HL-60 (cell line): Measurements from ENCODE around the gene SRSF12.
A peak's percentile ranks its signal among the peaks of the same experiment; 100 is the strongest.

Experiments
- DNase-seq, 2 experiments: peaks; one replicate each; pipeline ENCODE4 v3.0.0-alpha.2; 2010 to 2020; ENCODE audit warnings: low read depth in 1 of 2, low spot score in 1 of 2
- H3K27ac ChIP-seq: fragments of 250-450 bp; sonication (Bioruptor Pico); replicated peaks from 2 replicates; pipeline ENCODE4 v1.5.1; 2020; ENCODE audit warnings: mild to moderate bottlenecking, moderate library complexity
- H3K27me3 ChIP-seq: fragments of 250-450 bp; sonication (Bioruptor Pico); 2 replicates; pipeline ENCODE4 v1.5.1; 2021; ENCODE audit warnings: mild to moderate bottlenecking, moderate library complexity; ENCODE audit not compliant: insufficient read depth, poor library complexity, severe bottlenecking
- H3K4me3 ChIP-seq: replicated peaks from 2 replicates; pipeline ENCODE4 v1.5.1; 2011; ENCODE audit warnings: mild to moderate bottlenecking, control low read depth, low read length; ENCODE audit not compliant: insufficient read depth
- GABPA ChIP-seq: IDR thresholded peaks from 2 replicates; pipeline ENCODE4 v1.6.1; 2012; ENCODE audit warnings: low read depth
- POLR2AphosphoS5 ChIP-seq: IDR thresholded peaks from 2 replicates; pipeline ENCODE4 v1.6.1; 2012; ENCODE audit warnings: low read depth
- SPI1 ChIP-seq: IDR thresholded peaks from 2 replicates; pipeline ENCODE4 v1.6.1; 2012; ENCODE audit warnings: low read depth, mild to moderate bottlenecking, borderline replicate concordance
- TF ChIP-seq, protein P1 (sequence below): IDR thresholded peaks from 2 replicates; pipeline ENCODE4 v1.6.1; 2012; ENCODE audit warnings: low read depth; ENCODE audit not compliant: insufficient replicate concordance
- TF ChIP-seq, protein P2 (sequence below): IDR thresholded peaks from one replicate; pipeline ENCODE4 v1.5.1; 2011; ENCODE audit warnings: low read length, control low read depth, inconsistent platforms; ENCODE audit not compliant: insufficient read depth

The SRSF12 gene

DNA sequence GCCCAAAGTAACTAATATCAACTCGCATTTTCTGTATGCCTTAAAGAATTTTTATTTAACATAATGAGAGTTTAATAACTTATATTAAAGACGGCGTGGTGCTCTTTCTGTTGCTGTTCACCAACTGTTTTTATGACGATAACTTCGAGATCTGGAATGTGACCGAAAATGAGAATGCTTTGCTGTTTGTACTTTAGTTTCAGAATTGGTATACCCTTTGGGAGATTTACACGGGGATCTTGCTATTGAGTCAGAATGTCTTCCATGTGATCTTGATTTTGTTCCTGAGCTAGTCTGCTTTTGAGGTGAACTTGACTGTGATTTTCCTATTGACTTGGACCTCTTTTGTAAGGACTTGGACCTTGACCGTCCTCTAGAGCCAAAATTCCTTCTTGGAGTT, 19.4 kb downstream of the SRSF12 start:
- H3K27ac ChIP-seq = no peak overlapping the region
- no peak for DNase-seq
- H3K4me3 ChIP-seq = no peak overlapping the region
- H3K27me3 ChIP-seq = no peaks in the 10 kb centered on the region
- TF ChIP-seq, protein P1, sequence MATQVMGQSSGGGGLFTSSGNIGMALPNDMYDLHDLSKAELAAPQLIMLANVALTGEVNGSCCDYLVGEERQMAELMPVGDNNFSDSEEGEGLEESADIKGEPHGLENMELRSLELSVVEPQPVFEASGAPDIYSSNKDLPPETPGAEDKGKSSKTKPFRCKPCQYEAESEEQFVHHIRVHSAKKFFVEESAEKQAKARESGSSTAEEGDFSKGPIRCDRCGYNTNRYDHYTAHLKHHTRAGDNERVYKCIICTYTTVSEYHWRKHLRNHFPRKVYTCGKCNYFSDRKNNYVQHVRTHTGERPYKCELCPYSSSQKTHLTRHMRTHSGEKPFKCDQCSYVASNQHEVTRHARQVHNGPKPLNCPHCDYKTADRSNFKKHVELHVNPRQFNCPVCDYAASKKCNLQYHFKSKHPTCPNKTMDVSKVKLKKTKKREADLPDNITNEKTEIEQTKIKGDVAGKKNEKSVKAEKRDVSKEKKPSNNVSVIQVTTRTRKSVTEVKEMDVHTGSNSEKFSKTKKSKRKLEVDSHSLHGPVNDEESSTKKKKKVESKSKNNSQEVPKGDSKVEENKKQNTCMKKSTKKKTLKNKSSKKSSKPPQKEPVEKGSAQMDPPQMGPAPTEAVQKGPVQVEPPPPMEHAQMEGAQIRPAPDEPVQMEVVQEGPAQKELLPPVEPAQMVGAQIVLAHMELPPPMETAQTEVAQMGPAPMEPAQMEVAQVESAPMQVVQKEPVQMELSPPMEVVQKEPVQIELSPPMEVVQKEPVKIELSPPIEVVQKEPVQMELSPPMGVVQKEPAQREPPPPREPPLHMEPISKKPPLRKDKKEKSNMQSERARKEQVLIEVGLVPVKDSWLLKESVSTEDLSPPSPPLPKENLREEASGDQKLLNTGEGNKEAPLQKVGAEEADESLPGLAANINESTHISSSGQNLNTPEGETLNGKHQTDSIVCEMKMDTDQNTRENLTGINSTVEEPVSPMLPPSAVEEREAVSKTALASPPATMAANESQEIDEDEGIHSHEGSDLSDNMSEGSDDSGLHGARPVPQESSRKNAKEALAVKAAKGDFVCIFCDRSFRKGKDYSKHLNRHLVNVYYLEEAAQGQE = no peak
- no peak for TF ChIP-seq GABPA
- TF ChIP-seq, protein P2, sequence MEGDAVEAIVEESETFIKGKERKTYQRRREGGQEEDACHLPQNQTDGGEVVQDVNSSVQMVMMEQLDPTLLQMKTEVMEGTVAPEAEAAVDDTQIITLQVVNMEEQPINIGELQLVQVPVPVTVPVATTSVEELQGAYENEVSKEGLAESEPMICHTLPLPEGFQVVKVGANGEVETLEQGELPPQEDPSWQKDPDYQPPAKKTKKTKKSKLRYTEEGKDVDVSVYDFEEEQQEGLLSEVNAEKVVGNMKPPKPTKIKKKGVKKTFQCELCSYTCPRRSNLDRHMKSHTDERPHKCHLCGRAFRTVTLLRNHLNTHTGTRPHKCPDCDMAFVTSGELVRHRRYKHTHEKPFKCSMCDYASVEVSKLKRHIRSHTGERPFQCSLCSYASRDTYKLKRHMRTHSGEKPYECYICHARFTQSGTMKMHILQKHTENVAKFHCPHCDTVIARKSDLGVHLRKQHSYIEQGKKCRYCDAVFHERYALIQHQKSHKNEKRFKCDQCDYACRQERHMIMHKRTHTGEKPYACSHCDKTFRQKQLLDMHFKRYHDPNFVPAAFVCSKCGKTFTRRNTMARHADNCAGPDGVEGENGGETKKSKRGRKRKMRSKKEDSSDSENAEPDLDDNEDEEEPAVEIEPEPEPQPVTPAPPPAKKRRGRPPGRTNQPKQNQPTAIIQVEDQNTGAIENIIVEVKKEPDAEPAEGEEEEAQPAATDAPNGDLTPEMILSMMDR = no peak
- no peak for TF ChIP-seq SPI1

DNA sequence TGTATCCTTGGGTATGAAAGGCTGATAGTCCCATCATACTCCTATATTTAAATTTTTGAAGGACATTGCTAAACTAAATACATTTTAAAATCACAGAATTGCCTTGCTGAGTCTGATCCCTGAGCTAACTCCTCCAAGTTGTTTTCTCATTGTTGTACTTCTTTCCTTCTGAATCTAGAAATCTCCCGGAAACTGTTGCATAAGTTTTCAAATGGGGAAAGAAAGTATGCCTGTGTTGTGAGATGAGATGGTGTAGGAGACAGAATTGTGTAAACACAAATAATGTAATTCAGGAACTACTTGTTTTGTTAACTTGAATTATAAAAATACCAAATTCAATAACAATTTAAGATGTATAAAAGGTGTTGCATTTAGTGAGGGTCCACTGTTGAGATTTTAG, 30.0 kb downstream of the SRSF12 start:
- no peaks in the 10 kb centered on the region for H3K27me3 ChIP-seq
- no peak for TF ChIP-seq POLR2AphosphoS5
- TF ChIP-seq, protein P1 = no peak
- 0 out of 2 replicates have a peak, but pooled peaks have one; percentile 14 for TF ChIP-seq GABPA
- H3K27ac ChIP-seq = peak overlapping the region; percentile 56
- H3K4me3 ChIP-seq = no peak overlapping the region
- peak; percentile 53 to 75 for DNase-seq

DNA sequence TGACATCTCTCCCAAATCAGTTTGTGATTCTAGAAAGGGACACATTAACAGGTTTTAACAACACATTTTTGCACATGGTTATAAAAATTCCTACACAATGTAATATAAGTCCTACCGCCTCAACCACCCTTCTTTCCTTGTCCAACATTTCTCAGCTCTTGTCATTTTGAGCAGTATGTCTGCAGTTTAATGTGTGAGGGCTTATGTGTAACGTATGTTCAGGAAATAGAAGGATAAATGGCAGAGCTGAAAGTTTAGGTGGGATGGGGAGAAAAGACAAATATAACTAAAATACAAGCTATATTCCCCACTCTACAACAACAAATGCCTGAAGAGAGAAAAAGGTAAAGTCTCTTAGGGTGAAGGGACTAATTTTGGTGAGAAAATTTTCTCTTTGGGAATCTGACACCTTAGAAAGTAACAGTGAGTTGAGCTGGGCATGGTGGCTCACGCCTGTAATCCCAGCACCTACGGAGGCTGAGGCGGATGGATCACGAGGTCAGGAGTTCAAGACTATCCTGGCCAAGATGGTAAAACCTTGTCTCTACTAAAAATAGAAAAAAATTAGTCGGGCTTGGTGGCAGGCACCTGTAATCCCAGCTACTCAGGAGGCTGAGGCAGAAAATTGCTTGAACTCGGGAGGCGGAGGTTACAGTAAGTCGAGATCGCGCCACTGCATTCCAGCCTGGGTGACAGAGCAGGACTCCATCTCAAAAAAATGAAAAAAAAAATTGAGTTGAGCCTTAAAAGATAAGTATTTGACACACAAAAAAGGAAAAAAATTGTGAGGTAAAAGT, 32.3 kb downstream of the SRSF12 start:
- TF ChIP-seq, protein P1 = no peak
- TF ChIP-seq SPI1 (no peak), GABPA (no peak), POLR2AphosphoS5 (no peak; the same call in 1 of the 2 replicates)
- TF ChIP-seq, protein P2 = no peak
- Histone ChIP-seq H3K27ac (no peak overlapping the region), H3K27me3 (no peaks in the 10 kb centered on the region), H3K4me3 (no peak overlapping the region)
- no peak for DNase-seq
